Femur (tissue), 1 donor: ENCODE data around the gene TAF1D.
"Not testable (repeated sequence)": the region's sequence is repeated elsewhere in the genome, so short reads cannot be mapped to it uniquely, and the experiment has no call there.

ENCODE experiments used
- DNase-seq: peaks from one replicate; pipeline ENCODE4 v3.0.0-alpha.2; 2017

TAF1D gene

DNA sequence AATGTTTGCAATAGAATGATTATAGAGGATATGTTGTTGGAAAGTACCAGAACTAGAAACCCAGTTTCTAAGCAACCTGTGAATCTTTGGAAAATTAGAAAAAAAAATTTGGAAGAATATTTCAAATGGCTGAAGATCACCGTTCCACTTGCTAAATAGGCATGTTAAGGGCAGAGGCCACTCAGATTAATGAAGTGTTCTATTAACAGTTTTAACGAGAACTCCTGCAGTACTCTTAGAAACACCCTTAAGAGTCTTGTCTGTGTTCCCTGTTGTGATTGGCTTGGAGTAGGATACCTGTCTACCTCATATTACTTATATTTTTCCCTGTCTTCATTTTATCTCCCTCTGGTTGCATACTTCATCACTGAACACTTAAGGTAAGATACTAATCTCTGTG, 4.8 kb upstream of the TAF1D start:
- DNase-seq = no peak

DNA sequence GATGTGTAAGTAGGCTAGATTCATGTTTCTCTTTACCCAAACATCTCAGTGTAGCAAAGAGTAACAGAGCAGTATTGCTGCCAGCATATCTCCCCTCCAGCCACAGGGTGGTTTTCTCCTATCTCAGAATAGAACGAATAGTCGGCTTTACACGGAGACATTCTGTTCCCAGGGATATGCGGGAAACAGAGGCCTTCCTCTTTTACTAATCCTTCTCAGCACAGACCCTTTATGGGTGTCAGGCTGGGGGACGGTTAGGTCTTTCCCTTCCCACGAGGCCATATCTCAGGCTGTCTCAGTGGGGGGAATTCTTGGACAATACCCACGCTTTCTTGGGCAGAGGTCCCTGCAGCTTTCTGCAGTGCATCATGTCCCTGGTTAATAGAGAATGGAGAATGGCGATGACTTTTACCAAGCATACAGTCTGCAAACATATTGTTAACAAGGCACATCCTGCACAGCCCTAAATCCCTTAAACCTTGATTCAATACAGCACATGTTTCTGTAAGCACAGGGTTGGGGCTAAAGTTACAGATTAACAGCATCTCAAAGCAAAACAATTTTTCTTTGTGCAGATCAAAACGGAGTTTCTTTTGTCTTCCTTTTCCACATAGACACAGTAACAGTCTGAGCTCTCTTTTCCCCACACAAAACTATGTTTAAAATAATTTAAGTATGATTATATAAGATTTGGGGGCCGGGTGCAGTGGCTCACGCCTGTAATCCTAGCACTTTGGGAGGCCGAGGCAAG, 3.9 kb upstream of the TAF1D start:
- DNase-seq = not testable (repeated sequence)

DNA sequence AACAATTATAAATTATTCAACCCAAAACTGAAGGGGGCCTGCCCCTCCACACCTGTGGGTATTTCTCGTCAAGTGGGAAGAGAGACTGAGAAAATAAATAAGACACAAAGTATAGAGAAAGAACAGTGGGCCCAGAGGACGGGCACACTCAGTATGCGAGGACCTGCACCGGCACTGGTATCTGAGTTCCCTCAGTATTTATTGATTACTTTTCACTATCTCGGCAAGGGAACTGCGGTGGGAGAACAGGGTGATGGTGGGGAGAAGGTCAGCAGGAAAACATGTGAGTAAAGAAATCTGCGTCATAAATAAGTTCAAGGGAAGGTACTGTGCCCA, 3.3 kb upstream of the TAF1D start:
- DNase-seq = no peak

GRCh38 chr11:93743291-93743690, 2.0 kb upstream of the TAF1D start:
- no peak for DNase-seq

DNA sequence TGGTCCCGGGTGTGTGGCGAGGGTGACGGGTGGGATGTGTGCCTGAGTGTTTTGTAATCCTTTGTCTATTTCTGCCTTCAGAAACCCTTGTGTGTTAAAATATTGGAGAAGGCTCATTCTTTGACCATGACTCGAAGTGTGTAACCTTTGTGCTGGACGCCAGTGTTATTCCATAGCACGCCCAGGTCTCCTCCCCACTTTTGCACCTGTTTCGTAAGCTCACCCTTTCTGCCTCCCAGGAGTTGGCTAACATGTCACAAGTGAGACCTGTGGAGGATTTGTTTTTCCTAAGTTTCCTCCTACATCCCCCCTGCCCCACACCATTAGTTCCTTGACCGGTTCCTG, 559 bp upstream of the TAF1D start:
- no peak for DNase-seq

DNA sequence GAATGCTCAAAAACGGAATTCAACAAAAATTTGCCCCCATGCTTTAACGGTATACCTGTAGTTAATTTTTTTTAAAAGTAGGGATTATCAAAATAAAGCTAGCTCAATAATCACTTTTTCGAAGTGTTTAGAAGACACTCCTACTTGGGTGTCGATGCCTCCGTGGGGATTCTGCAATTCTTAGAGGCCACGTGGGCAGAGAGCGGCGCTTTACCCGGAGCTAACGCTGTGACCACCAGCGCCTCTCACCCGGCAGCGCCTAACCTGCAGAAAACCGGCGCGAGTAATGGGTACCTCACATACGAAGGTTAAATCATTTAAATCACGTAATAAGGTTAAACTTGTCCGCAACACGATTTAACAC, 583 bp downstream of the TAF1D start:
- peak; percentile 71 for DNase-seq

GRCh38 chr11:93740031-93740729, 1.1 kb downstream of the TAF1D start:
- peak; percentile 29 for DNase-seq

DNA sequence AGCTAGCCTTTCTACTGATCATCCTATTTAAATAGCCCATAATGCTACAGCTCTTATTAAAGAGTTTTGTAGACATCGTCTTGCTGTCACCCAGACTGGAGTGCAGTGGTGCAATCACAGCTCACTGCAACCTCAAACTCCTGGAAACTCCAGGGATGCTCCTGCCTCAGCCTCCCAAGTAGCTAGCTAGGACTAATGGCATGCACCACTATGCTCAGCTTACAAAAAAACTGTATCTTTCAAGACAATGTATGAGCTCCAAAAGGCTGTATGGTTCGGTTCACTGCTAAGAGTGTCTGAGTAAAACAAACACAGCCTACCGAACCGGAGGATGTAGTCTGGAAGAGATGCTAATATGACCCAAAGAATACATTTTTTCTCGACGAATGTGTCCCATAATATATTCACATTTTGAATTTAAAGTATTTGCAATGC, 2.6 kb downstream of the TAF1D start:
- no peak for DNase-seq

GRCh38 chr11:93737904-93738612, 3.2 kb downstream of the TAF1D start:
- DNase-seq = no peak

- DNase-seq = no peak
Observed at GRCh38 chr11:93736129-93736528, 5.2 kb downstream of the TAF1D start.

- no peak for DNase-seq
Observed at GRCh38 chr11:93735627-93736026, 5.7 kb downstream of the TAF1D start.

DNA sequence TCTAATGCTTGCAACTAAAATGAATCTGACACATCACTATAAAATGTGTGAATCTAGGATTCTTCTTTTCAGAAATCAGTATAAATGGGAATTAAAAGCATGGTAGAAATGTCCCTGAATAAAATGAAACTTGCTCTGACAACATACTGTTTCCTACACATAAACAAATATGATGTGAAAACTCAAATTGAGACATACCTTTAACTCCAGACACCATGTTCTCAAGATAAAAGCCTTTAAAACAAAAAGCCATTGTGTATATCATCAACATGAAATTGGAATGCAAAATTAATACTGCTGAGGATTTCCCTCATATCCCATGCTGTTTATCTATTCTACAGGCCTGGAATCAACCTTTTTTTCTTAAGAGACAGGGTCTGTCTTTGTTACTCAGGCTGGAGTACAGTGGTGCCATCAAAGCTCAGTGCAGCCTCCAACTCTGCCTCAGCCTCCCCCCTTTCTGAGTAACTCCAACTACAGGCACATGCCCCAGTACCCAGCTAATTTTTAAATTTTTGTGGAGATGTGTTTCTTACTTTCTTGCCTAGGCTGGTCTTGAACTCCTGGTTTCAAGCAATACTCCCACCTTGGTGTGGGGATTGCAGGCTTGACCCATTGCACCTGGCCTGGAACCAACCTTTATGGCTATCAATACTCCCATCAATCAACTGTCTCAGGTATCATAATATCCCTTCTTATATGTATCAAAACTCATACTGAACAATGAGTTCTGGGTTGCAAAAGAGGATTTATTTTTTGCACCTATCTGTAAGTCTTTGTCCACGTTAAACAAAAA, 6.7 kb downstream of the TAF1D start:
- no peak for DNase-seq

DNA sequence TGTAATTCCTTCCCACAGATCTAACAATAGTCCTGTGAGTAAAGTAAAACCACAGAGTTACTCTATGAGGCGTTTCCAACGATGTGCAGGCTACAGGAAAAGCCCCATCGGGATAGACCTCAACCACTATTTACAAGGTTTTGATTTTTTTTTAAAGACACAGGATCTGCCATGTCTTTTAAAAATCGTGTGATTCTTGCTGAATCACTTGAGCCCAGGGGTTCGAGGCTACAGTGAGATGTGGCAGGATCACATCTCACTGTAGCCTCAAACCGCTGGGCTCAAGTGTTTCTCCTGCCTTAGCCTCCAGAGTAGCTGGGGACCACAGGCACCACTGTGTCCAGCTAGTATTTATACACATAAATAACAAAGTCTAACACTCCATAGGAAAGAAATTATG, 7.8 kb downstream of the TAF1D start:
- DNase-seq = no peak

DNA sequence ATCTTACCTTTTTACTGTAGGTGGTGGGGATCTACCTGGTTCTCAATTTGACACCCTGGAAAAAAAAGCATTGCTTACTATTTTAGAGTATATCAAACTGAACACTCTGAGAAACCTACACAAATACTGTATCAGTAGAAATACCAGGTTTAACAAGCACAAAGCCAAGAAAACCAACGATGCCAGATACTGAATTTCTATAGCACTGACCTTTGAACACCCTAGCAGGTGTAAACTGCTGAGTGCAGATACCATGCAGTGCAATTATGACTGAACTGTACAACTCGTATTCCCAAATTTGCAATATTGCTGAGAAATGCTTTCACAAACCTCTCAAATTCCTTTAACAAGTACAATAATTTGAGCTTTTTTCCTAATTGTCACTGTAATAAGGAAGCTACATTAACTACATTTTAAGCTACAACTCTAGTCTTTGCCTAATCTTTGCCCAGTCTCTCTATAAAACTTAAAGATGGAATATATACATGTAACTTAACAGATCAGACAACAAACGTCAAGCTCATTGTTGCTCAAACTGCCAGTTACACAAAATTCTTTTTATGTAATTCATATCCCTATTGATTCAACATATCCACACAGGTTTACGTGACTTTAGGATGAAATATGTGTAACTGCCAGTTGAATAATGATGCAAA, 8.9 kb downstream of the TAF1D start:
- no peak for DNase-seq

- DNase-seq = no peak
Observed at GRCh38 chr11:93730108-93731107, 10.9 kb downstream of the TAF1D start.

DNA sequence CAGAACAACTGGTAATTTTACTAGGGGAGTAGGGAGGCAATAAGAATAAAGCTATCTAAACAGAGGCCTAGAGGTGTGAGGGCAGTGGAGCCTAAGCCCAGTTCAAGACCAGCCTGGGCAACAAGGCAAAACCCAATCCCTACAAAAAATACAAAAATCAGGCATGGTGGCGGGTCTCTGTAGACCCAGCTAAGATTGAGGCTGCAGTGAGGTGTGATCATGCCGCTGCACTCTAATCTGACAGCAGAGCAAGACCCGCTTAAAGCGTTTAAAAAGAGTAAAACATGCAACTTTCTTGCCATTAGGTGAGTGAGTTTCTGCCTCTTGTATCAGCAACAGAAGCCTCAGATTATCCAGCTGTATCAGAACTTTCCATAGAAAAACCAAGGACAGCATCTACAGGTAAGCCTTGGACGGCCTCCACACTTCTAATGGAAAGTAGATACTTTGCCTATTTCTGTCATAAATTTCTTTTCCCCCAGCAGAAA, 12.1 kb downstream of the TAF1D start:
- DNase-seq = no peak

DNA sequence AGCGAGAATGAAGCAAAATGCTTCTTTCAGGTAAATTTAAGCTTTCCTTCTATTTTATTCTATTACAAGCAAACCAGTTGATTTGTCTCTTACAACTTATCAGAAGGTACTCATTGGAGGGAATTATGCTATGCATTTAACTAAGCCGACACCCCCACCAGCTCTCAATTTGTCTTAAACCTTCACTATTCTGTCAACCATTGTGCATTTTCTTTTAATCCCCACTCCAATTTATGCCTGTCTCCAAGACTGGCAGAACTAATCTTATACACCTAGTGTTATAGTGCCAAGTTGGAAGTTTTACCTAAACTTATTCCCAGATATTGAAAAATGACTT, 12.5 kb downstream of the TAF1D start:
- no peak for DNase-seq

GRCh38 chr11:93727985-93728791, 13.1 kb downstream of the TAF1D start:
- no peak for DNase-seq

- DNase-seq = no peak
Observed at GRCh38 chr11:93724089-93724488, 17.2 kb downstream of the TAF1D start.

DNA sequence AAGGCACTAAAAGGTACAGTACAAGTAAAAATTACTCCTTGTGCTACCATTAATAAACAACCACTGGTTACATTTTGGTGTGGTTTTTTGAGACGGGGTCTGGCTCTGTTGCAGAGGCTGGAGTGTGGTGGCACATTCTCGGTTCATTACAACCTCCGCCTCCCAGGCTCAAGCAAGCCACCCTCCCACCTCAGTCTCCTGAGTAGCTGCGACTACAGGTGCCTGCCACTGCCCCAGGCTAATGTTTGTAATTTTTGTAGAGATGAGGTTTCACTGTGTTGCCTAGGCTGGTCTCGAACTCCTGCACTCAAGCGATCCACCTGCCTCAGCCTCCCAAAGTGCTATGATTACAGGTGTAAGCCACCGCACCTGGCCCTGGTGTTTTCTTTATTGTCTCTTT, 20.8 kb downstream of the TAF1D start:
- no peak for DNase-seq

DNA sequence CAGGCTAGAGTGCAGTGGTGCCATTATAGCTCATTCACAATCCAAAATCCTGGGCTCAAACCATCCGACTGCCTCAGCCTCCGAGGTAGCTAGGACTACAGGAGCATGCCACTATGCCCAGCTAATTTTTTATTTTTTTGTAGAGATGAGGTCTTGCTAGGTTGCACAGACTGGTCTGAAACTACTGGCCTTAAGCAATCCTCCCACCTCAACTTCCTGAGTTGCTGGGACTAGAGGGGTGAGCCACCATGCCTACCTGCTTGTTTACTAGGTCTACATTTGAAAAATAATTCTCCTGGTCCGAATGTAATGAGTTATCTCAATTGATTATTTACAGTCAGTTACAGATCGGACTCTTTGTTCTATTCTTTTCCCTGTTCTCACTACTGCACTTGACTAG, 22.0 kb downstream of the TAF1D start:
- DNase-seq = no peak
